K562 (cell line): Measurements from ENCODE around the gene SNX4. TPM values are rescaled to one million over a fixed set of nuclear protein-coding genes. Genes with fewer than 3 reads are reported as not detected.

Source experiments
- ATAC-seq: fragments of 200-7000 bp; cut with Tn5 transposase; 3 replicates; pipeline ENCODE4 v1.9.1; 2020; ENCODE audit warnings: moderate library complexity
- BruUV-seq: library from RNA; stranded (reverse); fragments of 400-500 nt; replicated peaks from 2 replicates; lab custom pipeline; 2021; lab: Mats Ljungman, UMichigan
- CTCF ChIA-PET: fragments of 300-600 bp; formaldehyde crosslinking; extraction: SDS; loops from one replicate; lab custom pipeline; 2021; ENCODE audit warnings: low intra/inter-chr PET ratio; lab: Yijun Ruan, JAX
- POLR2A ChIA-PET: fragments of 300-600, 350-650 bp; sonication (Branson Sonifier 250); formaldehyde crosslinking; extraction: SDS; loops from one replicate; lab custom pipeline; 2021; ENCODE audit warnings: antibody characterized with exemption, inconsistent platforms; lab: Yijun Ruan, JAX
- DNase-seq, 4 experiments: peaks; one replicate each; pipeline versions ENCODE4 v3.0.0 to v3.0.0-alpha.2; 2011 to 2018; ENCODE audit warnings: low spot score in 3 of 4, mixed read lengths in 3 of 4; ENCODE audit errors: extremely low read depth in 1 of 4
- FAIRE-seq: peaks from 2 replicates; lab custom pipeline; 2011; peaks lifted over from hg19 to GRCh38; lab: Jason Lieb, UNC
- H2AFZ ChIP-seq: 2 replicates; pipeline ENCODE4 v1.6.0; 2011; ENCODE audit warnings: low read depth, low read length, control low read depth, inconsistent platforms
- H3K27ac ChIP-seq: fragments of 200-600 bp; 3 replicates; pipeline ENCODE4 v1.8.0; 2011; ENCODE audit warnings: low read depth, mild to moderate bottlenecking, control low read depth, inconsistent platforms, low read length, moderate library complexity, mixed read lengths; ENCODE audit errors: extremely low read depth
- H3K27me3 ChIP-seq, 2 experiments: fragments of 300-600 bp in 1 of 2; 2 replicates in 1 of 2; 3 replicates in 1 of 2; pipeline versions ENCODE4 v1.6.0 to v1.8.0; 2011; ENCODE audit warnings: inconsistent platforms in 2 of 2, low read length in 2 of 2, mild to moderate bottlenecking in 1 of 2, mixed read lengths in 1 of 2, moderate library complexity in 1 of 2; ENCODE audit not compliant: control insufficient read depth in 2 of 2, insufficient read depth in 2 of 2
- H3K36me3 ChIP-seq: fragments of 300-600 bp; 3 replicates; pipeline ENCODE4 v1.8.0; 2011; ENCODE audit warnings: mild to moderate bottlenecking, low read length, inconsistent platforms; ENCODE audit not compliant: control insufficient read depth, insufficient read depth
- H3K4me1 ChIP-seq, 2 experiments: fragments of 200-600 bp in 1 of 2; replicated peaks in 1 of 2; 2 replicates in 1 of 2; 3 replicates in 1 of 2; pipeline versions ENCODE4 v1.5.1 to v1.8.0; 2011; ENCODE audit warnings: inconsistent platforms in 2 of 2, low read length in 2 of 2, mild to moderate bottlenecking in 1 of 2, mixed read lengths in 1 of 2, moderate library complexity in 1 of 2; ENCODE audit not compliant: control insufficient read depth in 2 of 2, insufficient read depth in 2 of 2
- H3K4me2 ChIP-seq: 2 replicates; pipeline ENCODE4 v1.6.1; 2011; ENCODE audit warnings: low read length, control low read depth, inconsistent platforms, mixed read lengths; ENCODE audit not compliant: insufficient read depth
- H3K4me3 ChIP-seq: fragments of 200-600 bp; sonication (generic), shearing (Covaris generic); 2 replicates; pipeline ENCODE4 v1.5.1; 2016; ENCODE audit warnings: control low read depth, inconsistent platforms
- H3K79me2 ChIP-seq: fragments of 200-600 bp; 3 replicates; pipeline ENCODE4 v1.8.0; 2011; ENCODE audit warnings: low read length, inconsistent platforms; ENCODE audit not compliant: control insufficient read depth, insufficient read depth
- H3K9ac ChIP-seq, 2 experiments: 2 replicates each; pipeline versions ENCODE4 v1.6.0 to v1.6.1; 2011; ENCODE audit warnings: low read depth in 2 of 2, low read length in 2 of 2, control low read depth in 1 of 2, inconsistent platforms in 1 of 2, mild to moderate bottlenecking in 1 of 2, mixed read lengths in 1 of 2; ENCODE audit not compliant: insufficient read depth in 1 of 2
- H3K9me1 ChIP-seq: one replicate; pipeline ENCODE4 v1.6.0; 2011; ENCODE audit warnings: inconsistent platforms, mild to moderate bottlenecking, low read length, moderate library complexity; ENCODE audit not compliant: control insufficient read depth, insufficient read depth
- H3K9me3 ChIP-seq: replicated peaks from 2 replicates; pipeline ENCODE4 v1.5.1; 2011; ENCODE audit warnings: low read depth, low read length, inconsistent platforms; ENCODE audit not compliant: control insufficient read depth, insufficient read depth
- H4K20me1 ChIP-seq: replicated peaks from 2 replicates; pipeline ENCODE4 v1.6.1; 2011; ENCODE audit warnings: low read length, inconsistent platforms, mixed read lengths; ENCODE audit not compliant: control insufficient read depth, insufficient read depth
- E2F5 ChIP-seq: sonication (generic); formaldehyde crosslinking; IDR thresholded peaks from 2 replicates; pipeline ENCODE4 v1.8.0; 2022; ENCODE audit warnings: mild to moderate bottlenecking, missing genetic modification reagents
- ILK ChIP-seq: fragments of 450-650 bp; IDR thresholded peaks from 2 replicates; pipeline ENCODE4 v1.6.1; 2016; ENCODE audit warnings: missing genetic modification characterization, low read depth, mild to moderate bottlenecking, missing compliant biosample characterization, moderate library complexity, borderline replicate concordance
- RBM15 ChIP-seq: fragments of 200-400 bp; formaldehyde crosslinking; IDR thresholded peaks from 2 replicates; pipeline ENCODE4 v1.6.1; 2018; ENCODE audit warnings: mild to moderate bottlenecking, low read length, moderate library complexity; ENCODE audit not compliant: insufficient read depth
- SNIP1 ChIP-seq: fragments of 450-650 bp; IDR thresholded peaks from 2 replicates; pipeline ENCODE4 v1.7.1; 2017; ENCODE audit warnings: low read depth, mild to moderate bottlenecking
- ZNF133 ChIP-seq: fragments of 250-450 bp; sonication (Bioruptor Pico); IDR thresholded peaks from 2 replicates; pipeline ENCODE4 v1.4.0; 2020; ENCODE audit warnings: mild to moderate bottlenecking
- ZNF174 ChIP-seq: fragments of 250-450 bp; sonication (Bioruptor Pico); IDR thresholded peaks from 2 replicates; pipeline ENCODE4 v1.4.0; 2020; ENCODE audit warnings: mild to moderate bottlenecking
- ZNF184 ChIP-seq: sonication (generic); formaldehyde crosslinking; IDR thresholded peaks from 2 replicates; pipeline ENCODE4 v1.5.0; 2020; ENCODE audit warnings: missing genetic modification reagents
- WGBS: fragments of 100-300 bp; shearing (Covaris generic); methylation state at CpG from one replicate; pipeline ENCODE4 v1.1.6; 2016; ENCODE audit warnings: low coverage, mixed read lengths; ENCODE audit not compliant: insufficient coverage; ENCODE audit errors: missing lambda C conversion rate; 5-methylcytosine and 5-hydroxymethylcytosine counted together
- in situ Hi-C: fragments of 300-500 bp; cut with MboI; formaldehyde crosslinking; loops from 4 replicates; pipeline ENCODE4 v1.15.0; 2018; ENCODE audit warnings: inconsistent platforms, mixed read lengths
- intact Hi-C: fragments of 100-400 bp; cut with micrococcal nuclease; formaldehyde crosslinking; loops from 2 replicates; pipeline ENCODE4 v1.14.2; 2022
- polyA plus RNA-seq, 8 experiments: library from polyadenylated mRNA; depleted of rRNA in 4 of 8; stranded (reverse) in 5 of 8; unstranded in 3 of 8; fragments of >200 nt; fragmentation: Nextera tagmentation in 2 of 8; fragmentation: Illumina TruSeq in 1 of 8; extraction: Ambion mirVana in 2 of 8; extraction: Trizol in 1 of 8; gene quantifications; 2 replicates each; pipeline versions ENCODE4 v1.2.1 to v1.2.3, GENCODE V29; 2011 to 2014; ENCODE audit warnings: inconsistent platforms in 1 of 8, missing spikeins in 1 of 8
- total RNA-seq, 7 experiments: library from RNA; depleted of rRNA in 6 of 7; stranded (reverse); fragments of >200 nt in 6 of 7; fragmentation: Illumina TruSeq in 2 of 7; extraction: Trizol in 2 of 7; gene quantifications; 2 replicates each; pipeline versions ENCODE4 v1.2.1 to v1.2.3, GENCODE V29; 2011 to 2021; ENCODE audit warnings: low replicate concordance in 1 of 7

Gene SNX4
- total and polyA plus RNA-seq, 9 of the 15 experiments (the other 6 are each of a cell fraction or from before 2014, with no cell fraction given): 11.4 to 40.3 (median 30.0) TPM

- ChIA-PET POLR2A (interaction anchor here (0.6 kb wide), 1 partner anchor 159 kb away, joined by 3 read pairs; no protein-coding TSS in a partner anchor), CTCF (interaction anchor here (0.8 kb wide), 1 partner anchor 286 kb away, joined by 3 read pairs; no protein-coding TSS in a partner anchor)
- H3K4me1 ChIP-seq: peaks cover 46 to 50% of the 10 kb centered on the region in 2 experiments; a peak in 4 of 5 replicates
- H3K27me3 ChIP-seq: no peaks in the 10 kb centered on the region
- TF ChIP-seq ZNF133 (CRISPR knock-in tag) (no peak), ILK (tag) (no peak), ZNF174 (CRISPR knock-in tag) (no peak), RBM15 (no peak), ZNF184 (CRISPR knock-in tag) (no peak), SNIP1 (no peak), E2F5 (CRISPR knock-in tag) (no peak)
- ATAC-seq (no peak), DNase-seq (no peak), FAIRE-seq (no peak)
- intact Hi-C loops (loop anchor here (5.0 to 10.0 kb wide), 4 partner anchors 52 to 442 kb away; no protein-coding TSS in a partner anchor), in situ Hi-C loops (no loop called here)
- no peaks in the 10 kb centered on the region for H3K36me3 ChIP-seq
- H3K27ac ChIP-seq: no peak overlapping the region
- no peaks in the 10 kb centered on the region for H3K9me1 ChIP-seq
- no peak overlapping the region for H2AFZ ChIP-seq
- no peak overlapping the region for H3K9ac ChIP-seq
- no peak overlapping the region for H3K4me2 ChIP-seq
- no peaks in the 10 kb centered on the region for H3K79me2 ChIP-seq
- no TSS peak for BruUV-seq
- H3K9me3 ChIP-seq: no peaks in the 10 kb centered on the region
- WGBS: 66% methylated on average over 5 of the region's 7 CpGs
- H3K4me3 ChIP-seq: no peak overlapping the region
- no peaks in the 10 kb centered on the region for H4K20me1 ChIP-seq
These were observed 83.1 kb downstream of the SNX4 start for GRCh38 chr3:125436921-125437320.
